Lung (tissue), 12 donors: ENCODE measurements around the gene BORCS8. TPM values are rescaled to one million over a fixed set of nuclear protein-coding genes. Genes with fewer than 3 reads are reported as not detected.

ENCODE experiments used
- ATAC-seq: fragments of 200-7000 bp; cut with Tn5 transposase; one replicate; pipeline ENCODE4 v1.9.1; 2020; ENCODE audit warnings: moderate number of reproducible peaks; ENCODE audit not compliant: insufficient read depth, low FRiP score
- DNase-seq, 3 donors: peaks; one replicate each; pipeline ENCODE4 v3.0.0-alpha.2; 2013 to 2017
- H3K27ac ChIP-seq, 2 donors: one replicate each; pipeline ENCODE4 v1.5.1; 2013; ENCODE audit warnings: mild to moderate bottlenecking in 2 of 2, moderate library complexity in 2 of 2, control low read depth in 1 of 2, inconsistent platforms in 1 of 2, low read depth in 1 of 2, low read length in 1 of 2
- H3K27me3 ChIP-seq, 3 donors: one replicate each; pipeline ENCODE4 v1.5.1; 2013; ENCODE audit warnings: low read length in 2 of 3; ENCODE audit not compliant: control insufficient read depth in 3 of 3, insufficient read depth in 3 of 3
- H3K36me3 ChIP-seq, 4 donors: one replicate each; pipeline ENCODE4 v1.5.1; 2013; ENCODE audit warnings: low read length in 4 of 4, mild to moderate bottlenecking in 1 of 4, moderate library complexity in 1 of 4; ENCODE audit not compliant: control insufficient read depth in 4 of 4, insufficient read depth in 4 of 4
- H3K4me1 ChIP-seq, 5 donors: one replicate each; pipeline ENCODE4 v1.5.1; 2013; ENCODE audit warnings: low read length in 5 of 5, mild to moderate bottlenecking in 2 of 5, moderate library complexity in 1 of 5; ENCODE audit not compliant: control insufficient read depth in 5 of 5, insufficient read depth in 5 of 5
- H3K4me3 ChIP-seq: one replicate; pipeline ENCODE4 v1.5.1; 2013; ENCODE audit warnings: mild to moderate bottlenecking, control low read depth, moderate library complexity
- H3K9ac ChIP-seq, 2 donors: one replicate each; pipeline ENCODE4 v1.5.1; 2013; ENCODE audit warnings: low read length in 2 of 2, control low read depth in 1 of 2; ENCODE audit not compliant: insufficient read depth in 1 of 2
- H3K9me3 ChIP-seq, 4 donors: one replicate each; pipeline ENCODE4 v1.5.1; 2013; ENCODE audit warnings: low read length in 3 of 4, mild to moderate bottlenecking in 1 of 4, moderate library complexity in 1 of 4; ENCODE audit not compliant: control insufficient read depth in 4 of 4, insufficient read depth in 3 of 4
- WGBS, 2 donors: extraction: QIAGEN DNeasy Blood & Tissue Kit; methylation state at CpG; one replicate each; pipeline ENCODE4 v1.1.7; 2013; 5-methylcytosine and 5-hydroxymethylcytosine counted together
- polyA plus RNA-seq, 2 donors: library from polyadenylated mRNA; stranded (reverse); fragments of 200-250 nt; gene quantifications; one replicate each; pipeline ENCODE4 v1.2.1, GENCODE V29; 2013
- total RNA-seq, 2 donors: library from RNA; depleted of rRNA in 1 of 2; stranded (reverse); fragments of >200 nt in 1 of 2; gene quantifications; one replicate each; pipeline ENCODE4 v1.2.1, GENCODE V29; 2014 to 2021
- TF ChIP-seq, protein P1 (sequence below): IDR thresholded peaks from 2 replicates; pipeline ENCODE4 v1.5.1; 2012; ENCODE audit warnings: mild to moderate bottlenecking; ENCODE audit errors: control extremely low read depth, extremely low read depth
- donor health status: control.
- donor health status: control.
- donor health status: Bipolar disorder and iron deficiency.
- donor health status: healthy.
- donor health status: DM: yes; HTN: yes; CAD: no.

The BORCS8 gene
- total and polyA plus RNA-seq, 4 donors = 10.0 to 41.4 (median 34.2) TPM

DNA sequence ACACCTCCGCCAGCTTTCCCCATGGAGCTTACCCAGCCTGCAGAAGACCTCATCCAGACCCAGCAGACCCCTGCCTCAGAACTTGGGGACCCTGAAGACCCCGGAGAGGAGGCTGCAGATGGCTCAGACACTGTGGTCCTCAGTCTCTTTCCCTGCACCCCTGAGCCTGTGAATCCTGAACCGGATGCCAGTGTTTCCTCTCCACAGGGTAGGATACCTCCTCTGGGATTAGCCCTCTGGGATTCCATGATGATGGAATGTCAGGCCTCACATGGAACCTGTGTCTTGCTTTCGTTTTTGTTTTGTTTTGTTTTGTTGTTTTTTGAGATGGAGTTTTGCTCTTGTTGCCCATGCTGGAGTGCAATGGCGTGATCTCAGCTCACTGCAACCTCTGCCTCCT, 2.0 kb upstream of the BORCS8 start:
- Histone ChIP-seq H3K36me3 (peaks cover 3 to 18% (median 13%) of the 10 kb centered on the region in 4 donors), H3K27me3 (no peaks in the 10 kb centered on the region), H3K4me3 (no peak overlapping the region), H3K9me3 (no peaks in the 10 kb centered on the region), H3K27ac (peak overlapping the region in 1 of 2 donors; percentile 1), H3K4me1 (peaks cover 0 to 15% (median 9%) of the 10 kb centered on the region in 5 donors), H3K9ac (no peak overlapping the region)
- DNase-seq (no peak), ATAC-seq (no peak)
- TF ChIP-seq, protein P1, sequence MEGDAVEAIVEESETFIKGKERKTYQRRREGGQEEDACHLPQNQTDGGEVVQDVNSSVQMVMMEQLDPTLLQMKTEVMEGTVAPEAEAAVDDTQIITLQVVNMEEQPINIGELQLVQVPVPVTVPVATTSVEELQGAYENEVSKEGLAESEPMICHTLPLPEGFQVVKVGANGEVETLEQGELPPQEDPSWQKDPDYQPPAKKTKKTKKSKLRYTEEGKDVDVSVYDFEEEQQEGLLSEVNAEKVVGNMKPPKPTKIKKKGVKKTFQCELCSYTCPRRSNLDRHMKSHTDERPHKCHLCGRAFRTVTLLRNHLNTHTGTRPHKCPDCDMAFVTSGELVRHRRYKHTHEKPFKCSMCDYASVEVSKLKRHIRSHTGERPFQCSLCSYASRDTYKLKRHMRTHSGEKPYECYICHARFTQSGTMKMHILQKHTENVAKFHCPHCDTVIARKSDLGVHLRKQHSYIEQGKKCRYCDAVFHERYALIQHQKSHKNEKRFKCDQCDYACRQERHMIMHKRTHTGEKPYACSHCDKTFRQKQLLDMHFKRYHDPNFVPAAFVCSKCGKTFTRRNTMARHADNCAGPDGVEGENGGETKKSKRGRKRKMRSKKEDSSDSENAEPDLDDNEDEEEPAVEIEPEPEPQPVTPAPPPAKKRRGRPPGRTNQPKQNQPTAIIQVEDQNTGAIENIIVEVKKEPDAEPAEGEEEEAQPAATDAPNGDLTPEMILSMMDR = no peak
- 85 to 91% methylated on average over 5 of the region's 5 CpGs for WGBS, 2 donors

DNA sequence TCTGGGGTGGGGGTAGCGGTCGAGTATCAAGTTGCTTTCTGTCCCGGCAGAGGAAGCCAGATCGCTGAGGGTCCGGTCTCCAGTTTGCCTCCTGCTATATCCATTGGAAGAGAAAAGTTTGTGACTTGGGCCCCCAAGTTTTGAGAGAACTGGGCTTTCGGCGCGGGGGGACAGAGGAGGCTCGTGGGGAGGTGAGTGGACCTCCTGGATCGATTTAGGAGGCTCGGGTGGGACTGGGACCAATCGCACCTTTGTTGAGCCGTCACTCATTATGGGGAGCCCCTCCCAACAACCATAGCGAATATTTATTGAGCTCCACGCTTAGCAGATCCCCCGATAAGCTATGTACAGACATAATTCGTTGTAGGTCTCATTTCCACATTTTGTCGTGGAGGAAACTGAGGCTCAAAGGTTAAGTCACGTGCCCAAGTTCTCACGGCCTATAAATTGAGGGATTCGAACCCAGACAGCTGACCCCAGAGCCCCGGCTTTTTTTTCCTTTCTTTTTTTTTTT, 1.0 kb upstream of the BORCS8 start:
- Histone ChIP-seq H3K27me3 (no peaks in the 10 kb centered on the region), H3K4me3 (peak overlapping the region; percentile 41), H3K36me3 (peaks cover 3 to 10% (median 9%) of the 10 kb centered on the region in 4 donors), H3K9ac (peak overlapping the region in 1 of 2 donors; percentile 87), H3K9me3 (no peaks in the 10 kb centered on the region), H3K4me1 (peaks cover 0 to 15% (median 9%) of the 10 kb centered on the region in 5 donors), H3K27ac (peak overlapping the region; percentile 43 to 76)
- TF ChIP-seq, protein P1 = no peak
- ATAC-seq = no peak
- no peak for DNase-seq
- 0% methylated on average over 22 of the region's 22 CpGs for WGBS, 2 donors

DNA sequence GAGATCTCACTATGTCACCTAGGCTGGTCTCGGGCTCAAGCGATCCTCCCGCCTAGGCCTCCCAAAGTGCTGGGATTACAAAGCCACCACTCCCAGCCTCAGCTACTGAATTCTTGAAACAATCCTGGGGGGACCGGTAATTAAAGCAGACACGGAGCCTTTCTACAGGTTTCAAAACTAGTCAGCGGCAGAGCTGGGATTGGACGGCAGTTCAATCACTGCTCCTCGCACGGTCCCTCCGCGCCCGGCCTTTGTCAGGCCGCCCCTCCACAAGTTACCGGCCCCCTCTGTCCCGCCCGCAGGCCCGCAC, 229 bp downstream of the BORCS8 start:
- ATAC-seq (no peak), DNase-seq (no peak)
- Histone ChIP-seq H3K36me3 (peaks cover 0 to 4% (median 2%) of the 10 kb centered on the region in 4 donors), H3K9ac (peak overlapping the region; percentile 70 to 73), H3K27me3 (no peaks in the 10 kb centered on the region), H3K9me3 (no peaks in the 10 kb centered on the region), H3K4me3 (peak overlapping the region; percentile 88), H3K27ac (peak overlapping the region; percentile 98 to 100), H3K4me1 (peaks cover 0 to 15% (median 9%) of the 10 kb centered on the region in 5 donors)
- 0% methylated on average over 16 to 17 of the region's 17 CpGs for WGBS, 2 donors
- TF ChIP-seq, protein P1 = no peak

DNA sequence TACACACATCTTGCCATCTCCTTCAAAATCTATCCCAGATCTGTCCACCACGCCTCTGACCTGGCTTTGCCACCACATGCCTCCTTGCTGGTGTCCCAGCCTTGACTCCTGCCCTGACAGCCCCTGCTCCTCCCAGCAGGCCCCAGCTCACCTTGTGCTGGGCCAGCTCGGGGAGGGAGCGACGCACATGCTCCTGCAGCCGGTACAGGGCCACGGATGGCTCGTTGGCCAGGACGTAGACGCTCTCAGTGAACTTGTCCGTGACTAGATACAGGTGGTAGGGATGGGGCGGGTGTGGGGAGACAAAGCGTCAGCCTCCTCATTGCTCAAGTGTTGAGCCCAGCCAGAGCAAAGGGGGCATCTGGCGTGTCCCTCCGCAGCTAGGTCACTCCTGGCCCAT, 5.2 kb downstream of the BORCS8 start:
- 95 to 98% methylated on average over 14 of the region's 14 CpGs for WGBS, 2 donors
- no peak overlapping the region for H3K4me3 ChIP-seq
- no peaks in the 10 kb centered on the region for H3K9me3 ChIP-seq
- DNase-seq (no peak), ATAC-seq (no peak)
- TF ChIP-seq, protein P1 = no peak
- no peaks in the 10 kb centered on the region for H3K27me3 ChIP-seq
- peaks cover 0 to 15% (median 5%) of the 10 kb centered on the region in 4 donors for H3K36me3 ChIP-seq
- peak overlapping the region in 1 of 2 donors; percentile 57 for H3K27ac ChIP-seq
- no peak overlapping the region for H3K9ac ChIP-seq
- peaks cover 0 to 9% (median 8%) of the 10 kb centered on the region in 5 donors for H3K4me1 ChIP-seq
